HG03378 (cell line): Measurements from ENCODE around the gene TMEM107.
A peak's percentile ranks its signal among the peaks of the same experiment; 100 is the strongest.

Experiments used
- ATAC-seq: cut with Tn5 transposase; IDR thresholded peaks from one replicate; pipeline ENCODE4 v1.9.1; 2021; ENCODE audit warnings: mild to moderate bottlenecking, moderate library complexity; ENCODE audit not compliant: unreplicated experiment

TMEM107 gene

GRCh38 chr17:8138672-8139371 is 37.4 kb downstream of the TMEM107 start:
- peak; percentile 62 for ATAC-seq

DNA sequence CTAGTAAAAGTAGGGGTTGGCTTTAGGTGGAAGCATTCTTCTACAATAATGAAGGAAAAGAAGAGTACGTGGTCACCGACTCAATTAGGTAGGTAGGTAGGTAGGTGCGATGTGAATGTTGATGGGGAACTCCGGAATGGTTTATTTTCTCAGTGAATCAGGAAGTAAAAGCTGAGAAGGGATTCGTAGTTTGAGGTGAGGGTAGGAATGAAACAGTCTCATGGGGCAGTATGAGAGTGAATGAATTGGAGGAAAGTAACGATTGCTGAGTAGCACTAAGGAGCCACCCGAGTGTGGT is 37.9 kb downstream of the TMEM107 start:
- ATAC-seq = no peak

DNA sequence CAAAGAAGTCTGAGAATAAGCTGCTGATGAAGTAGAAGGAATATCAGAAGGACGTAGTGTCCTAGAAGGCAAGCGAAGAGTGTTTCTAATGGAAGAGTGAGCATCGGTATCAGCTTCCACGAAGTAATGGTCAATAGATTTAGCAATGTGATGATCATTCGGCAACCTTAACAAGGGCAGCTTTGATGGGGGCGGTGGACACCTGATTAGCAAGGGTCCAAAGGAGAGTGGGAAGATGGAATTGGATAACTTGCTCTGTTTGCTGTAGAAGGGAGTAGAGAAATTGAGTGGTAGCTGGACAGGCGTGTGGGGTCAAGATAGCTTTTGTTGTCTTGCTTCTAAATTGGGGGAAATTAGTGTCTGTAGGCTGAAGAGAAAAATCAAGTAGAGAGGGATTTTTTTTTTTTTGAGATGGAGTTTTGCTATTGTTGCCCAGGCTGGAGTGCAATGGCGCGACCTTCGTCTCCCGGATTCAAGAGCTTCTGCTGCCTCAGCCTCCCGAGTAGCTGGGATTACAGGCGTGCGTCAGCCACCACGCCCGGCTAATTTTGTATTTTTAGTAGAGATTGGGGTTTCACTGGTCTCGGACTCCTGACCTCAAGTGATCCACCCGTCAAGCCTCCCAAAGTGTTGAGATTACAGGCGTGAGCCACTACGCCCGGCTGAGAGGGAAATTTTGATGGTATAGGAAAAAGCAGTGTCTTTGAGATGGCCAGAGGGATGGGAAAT is 38.4 kb downstream of the TMEM107 start:
- no peak for ATAC-seq

DNA sequence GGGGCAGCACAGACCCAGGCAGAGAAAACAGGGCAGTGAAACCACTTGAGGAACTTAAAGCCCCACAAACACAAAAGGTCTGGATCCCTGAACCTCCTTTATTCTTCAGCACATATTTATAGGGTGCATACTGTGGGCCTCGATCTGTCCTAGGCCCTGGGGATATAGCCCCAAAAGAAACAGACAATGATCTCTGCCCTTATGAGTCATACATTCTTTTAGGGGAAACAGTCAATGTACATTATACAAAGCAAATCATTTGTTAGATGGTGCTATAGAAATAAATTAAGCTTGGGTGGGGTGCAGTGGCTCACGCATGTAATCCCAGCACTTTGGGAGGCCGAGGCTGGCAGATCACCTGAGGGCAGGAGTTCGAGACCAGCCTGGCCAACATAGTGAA is 42.2 kb downstream of the TMEM107 start:
- no peak for ATAC-seq

DNA sequence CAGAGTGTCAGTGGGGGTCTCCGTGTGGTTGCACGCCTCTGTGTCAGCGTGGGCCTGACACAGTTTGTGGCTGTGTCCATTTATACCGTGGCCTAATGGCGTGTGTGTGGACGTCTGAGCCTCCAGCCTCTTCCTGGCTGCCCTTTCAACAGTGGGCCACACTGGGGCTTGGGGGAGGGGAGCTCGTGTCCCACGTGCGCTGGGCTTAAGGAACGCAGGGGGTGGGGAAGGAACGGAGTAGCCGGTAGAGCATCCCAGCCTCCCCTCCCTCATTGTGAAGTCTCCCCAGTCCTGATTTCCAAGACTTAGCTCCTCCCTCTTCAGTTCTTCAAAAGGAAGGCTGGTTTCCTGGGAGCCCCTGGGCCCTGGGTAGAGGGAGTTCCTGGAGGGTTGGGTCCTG is 42.8 kb downstream of the TMEM107 start:
- no peak for ATAC-seq

DNA sequence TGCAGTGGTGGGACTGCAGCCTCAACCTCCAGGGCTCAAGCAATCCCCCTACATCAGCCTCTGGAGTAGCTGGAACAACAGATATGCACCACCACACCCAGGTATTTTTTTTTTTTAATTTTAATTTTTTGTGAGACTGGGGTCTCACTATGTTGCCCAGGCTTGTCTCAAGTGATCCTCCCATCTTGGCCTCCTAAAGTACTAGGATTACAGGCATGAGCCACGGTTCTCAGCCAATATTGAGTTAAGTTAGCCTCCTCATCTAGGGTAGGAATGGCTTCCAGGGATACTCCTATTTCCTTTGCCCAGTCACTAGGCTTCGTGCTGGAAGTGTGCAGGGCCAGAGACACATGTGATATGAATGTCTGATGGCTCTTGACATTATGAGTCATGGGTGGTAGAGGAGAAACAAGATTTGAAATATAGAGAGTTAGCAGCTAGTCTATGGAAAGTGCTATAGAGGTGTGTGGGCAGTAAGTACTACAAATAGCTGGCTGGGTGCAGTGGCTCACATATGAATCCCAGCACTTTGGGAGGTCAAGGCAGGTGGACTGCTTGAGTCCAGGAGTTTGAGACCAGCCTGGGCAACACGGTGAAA is 44.2 kb downstream of the TMEM107 start:
- ATAC-seq = no peak

DNA sequence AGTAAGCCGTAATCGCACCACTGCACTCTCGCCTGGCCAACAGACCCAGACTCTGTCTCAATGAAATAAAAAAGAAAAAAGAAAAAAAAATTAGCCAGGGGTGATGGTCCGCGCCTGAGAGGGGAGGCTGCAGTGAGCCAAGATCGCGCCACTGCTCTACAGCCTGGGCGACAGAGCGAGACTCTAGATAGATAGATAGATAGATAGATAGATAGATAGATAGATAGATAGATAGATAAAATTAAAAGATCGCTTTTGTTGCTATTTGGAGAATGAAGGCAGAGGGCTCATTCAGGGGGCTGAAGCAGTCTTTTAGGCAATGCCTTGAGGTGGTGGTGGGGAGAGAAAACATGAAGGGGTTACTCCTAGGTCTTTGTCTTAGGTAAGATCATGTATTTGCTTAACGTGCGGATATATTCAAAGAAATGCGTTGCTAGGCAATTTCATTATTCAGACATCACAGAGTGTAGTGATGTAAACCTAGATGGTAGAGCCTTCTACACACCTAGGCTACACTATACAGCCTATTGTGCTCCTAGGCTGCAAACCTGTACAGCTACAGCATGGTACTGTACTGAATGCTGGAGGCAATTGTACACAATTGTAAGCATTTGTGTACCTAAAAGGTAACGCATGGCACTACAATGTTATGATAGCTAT is 47.9 kb downstream of the TMEM107 start:
- ATAC-seq = no peak

DNA sequence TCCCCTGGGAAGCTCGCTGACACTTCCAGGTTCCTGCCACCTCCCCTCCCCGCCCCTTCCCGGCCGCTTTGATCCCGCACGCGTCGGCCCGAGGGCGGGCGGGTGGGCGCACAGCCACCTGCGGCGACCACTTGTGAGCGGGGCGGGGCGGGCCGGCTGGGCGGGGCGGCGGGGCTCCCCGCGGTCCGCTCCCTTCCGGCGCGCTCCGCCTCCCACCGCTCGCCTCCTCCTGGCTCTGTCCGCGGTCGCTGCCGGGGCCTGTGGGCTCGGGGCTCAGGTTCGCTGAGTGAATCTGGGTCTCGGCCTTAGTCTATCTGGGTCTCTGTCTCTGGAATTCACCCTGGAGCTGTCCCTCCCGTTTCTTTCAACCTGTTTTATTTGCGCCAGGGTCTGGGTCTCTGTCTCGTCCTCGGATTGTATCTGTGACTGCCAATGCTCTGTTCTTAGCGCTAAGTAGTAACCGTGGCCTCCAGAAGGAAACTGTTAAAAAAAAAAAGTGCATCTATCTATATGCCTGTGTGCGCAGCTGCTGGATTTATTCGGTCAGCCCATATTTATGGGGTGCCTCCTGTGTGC is 49.6 kb downstream of the TMEM107 start:
- no peak for ATAC-seq

DNA sequence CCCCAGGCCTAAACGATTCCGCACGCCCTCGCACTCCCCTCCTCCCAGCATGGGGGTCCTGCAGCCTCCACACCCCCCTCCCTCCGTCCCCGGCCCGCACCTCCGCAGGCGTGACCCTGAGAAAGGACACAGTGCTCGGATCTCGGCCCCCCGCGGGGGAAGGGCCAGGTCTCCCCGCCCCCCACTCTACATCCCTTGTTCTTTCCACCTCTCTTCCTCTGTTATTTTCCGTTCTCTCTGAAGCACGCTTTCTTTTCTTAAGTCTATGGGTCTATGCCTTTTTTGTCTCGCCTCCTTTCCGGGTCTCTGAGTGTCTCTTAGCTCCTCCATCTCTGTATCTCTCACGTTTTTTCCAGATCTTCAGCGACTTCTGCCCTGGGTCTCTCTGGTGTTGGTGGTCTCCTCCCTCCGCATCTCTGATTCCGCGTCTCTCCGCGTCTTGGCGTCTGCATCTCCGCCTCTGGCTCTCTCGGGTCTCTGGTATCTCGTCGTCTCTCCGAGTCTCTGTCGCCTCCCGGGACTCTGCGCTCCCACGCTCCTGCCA is 50.2 kb downstream of the TMEM107 start:
- ATAC-seq = no peak

- ATAC-seq = no peak
Measured at GRCh38 chr17:8125154-8125946, 50.8 kb downstream of the TMEM107 start.

GRCh38 chr17:8124350-8125153 is 51.6 kb downstream of the TMEM107 start:
- no peak for ATAC-seq

DNA sequence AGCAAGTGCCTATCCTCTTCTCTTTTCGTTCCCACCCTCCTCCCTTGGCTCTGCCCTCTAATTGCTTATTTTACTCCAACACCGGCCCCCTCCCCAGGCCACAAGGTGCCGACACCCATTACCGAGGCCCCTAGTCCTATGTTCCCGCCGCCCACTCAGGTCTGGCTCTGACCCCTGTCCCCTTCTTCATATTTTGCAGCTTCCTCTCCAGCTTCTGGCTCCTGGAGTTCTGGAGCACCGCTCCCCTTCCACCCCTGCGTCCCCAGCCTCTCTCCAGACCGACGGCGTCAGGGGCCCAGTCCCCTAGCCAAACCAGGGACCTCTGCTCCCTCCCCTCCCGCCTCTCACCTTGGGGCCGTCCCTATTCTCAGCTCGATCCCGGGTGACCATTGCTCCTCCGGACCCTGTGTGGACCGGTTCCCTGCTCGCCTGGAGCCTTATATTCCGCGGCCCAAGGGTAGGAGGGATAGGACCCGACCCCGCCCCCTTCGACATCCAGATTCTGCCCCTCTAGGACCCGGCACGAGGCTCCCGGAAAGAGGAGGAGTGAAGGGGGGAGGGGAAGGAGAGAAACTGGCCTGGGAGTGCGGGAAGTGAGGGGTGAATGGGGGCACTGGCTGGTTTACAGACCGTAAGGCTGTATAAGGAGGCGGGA is 52.4 kb downstream of the TMEM107 start, which contains the start of gene HES7:
HES7 (minus strand) TSS at position 412 of the 655 bp plus-strand sequence; CDS start at position 390, 22 bp downstream.
- ATAC-seq = no peak

DNA sequence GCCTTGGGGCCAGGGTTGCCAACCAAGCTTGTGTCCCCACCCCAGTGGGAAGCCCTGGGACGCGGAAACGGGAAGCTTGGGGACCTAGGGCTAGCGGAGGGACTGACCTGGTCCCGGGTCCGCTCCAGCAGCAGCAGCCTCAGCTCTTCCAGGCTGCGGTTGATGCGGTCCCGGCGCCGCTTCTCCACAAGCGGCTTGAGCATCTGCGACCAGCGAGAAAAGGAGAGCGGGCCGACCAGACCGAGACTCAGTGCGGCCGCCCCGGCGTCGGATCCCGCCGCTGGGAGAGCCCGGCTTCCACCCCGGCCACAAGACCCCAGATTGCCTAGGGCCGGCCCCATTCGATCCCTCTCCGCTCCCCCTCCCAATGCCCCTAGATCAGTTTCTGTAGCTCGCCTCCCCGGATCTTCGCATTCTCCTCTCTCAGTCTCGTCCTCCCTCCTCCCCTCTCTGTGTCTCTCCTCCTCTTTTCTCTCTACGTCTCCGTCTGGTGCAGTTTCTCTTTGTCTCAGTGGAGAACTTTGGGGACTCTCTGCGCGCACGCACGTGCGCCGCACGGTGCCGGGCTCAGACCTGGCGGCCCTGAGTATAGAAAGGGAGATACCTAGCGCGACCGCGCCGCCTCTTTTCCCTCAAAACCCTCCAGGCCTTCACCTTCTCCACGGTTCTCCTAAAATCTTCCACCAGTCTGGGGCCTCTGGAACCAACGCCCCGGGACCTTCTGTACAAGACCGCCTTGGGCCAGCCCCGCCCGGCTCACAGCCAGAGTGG is 53.1 kb downstream of the TMEM107 start:
- ATAC-seq = no peak
